Left lobe of liver (tissue), 2 donors: ENCODE data around the gene SLC7A11. TPM values are rescaled to one million over a fixed set of nuclear protein-coding genes. Genes with fewer than 3 reads are reported as not detected.
A peak's percentile ranks its signal among the peaks of the same experiment; 100 is the strongest.

Experiments used
- ATAC-seq: fragments of 200-7000 bp; cut with Tn5 transposase; one replicate; pipeline ENCODE4 v1.9.1; 2020; ENCODE audit warnings: mild to moderate bottlenecking, moderate library complexity
- DNase-seq: peaks from one replicate; pipeline ENCODE4 v3.0.0-alpha.2; 2020; ENCODE audit warnings: low spot score
- total RNA-seq: library from RNA; stranded (reverse); gene quantifications from one replicate; pipeline ENCODE4 v1.2.1, GENCODE V29; 2021
- donor health status: DM: no; HTN: no; CAD: no; lungs with moderate emphysema.
- donor health status: DM: no; HTN: yes; CAD: no.

Gene SLC7A11
- total RNA-seq, 1 donor from 2014 or later = 0.13 TPM

DNA sequence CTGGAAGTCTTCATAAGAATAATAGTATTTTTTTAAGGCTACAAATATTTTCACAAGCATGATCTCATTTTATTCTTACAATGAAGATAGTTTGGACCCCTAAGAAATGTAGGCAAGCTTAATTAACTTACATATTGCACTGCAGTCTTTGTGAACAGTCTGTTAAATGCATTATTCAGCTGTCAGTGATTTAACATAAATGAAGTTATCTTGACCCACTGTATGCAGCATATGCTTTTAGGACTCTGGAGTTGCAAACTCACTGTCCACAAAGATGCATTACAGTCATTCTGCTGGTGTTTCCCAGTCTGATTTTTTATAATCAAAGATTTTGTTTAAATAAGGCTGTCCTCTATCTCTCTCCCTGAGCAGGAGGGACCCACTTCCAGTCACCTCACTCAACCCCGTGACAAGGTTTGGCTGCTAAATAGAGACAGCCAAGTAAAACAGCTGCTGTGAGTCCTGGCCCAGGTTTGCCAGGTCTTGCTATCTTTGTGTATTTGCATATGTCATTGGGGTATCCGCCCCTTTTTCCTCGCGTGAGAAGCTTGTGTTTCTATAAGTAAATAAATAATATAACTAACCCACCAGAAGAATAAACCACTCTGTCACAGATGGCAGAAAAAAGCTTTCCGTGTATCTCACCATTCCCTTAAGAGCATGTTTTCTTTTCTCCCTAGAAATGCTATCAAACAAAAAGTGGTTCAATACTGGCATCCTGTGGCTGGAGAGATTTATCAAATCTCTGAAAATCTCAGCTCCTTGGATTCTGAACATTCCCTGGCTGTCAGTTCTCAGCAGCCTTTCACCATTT, 67.0 kb downstream of the SLC7A11 start:
- peak; percentile 74 for ATAC-seq
- no peak for DNase-seq

- DNase-seq (no peak), ATAC-seq (no peak)
Observed at GRCh38 chr4:138164208-138164607, 77.9 kb downstream of the SLC7A11 start.

- DNase-seq (no peak), ATAC-seq (no peak)
Observed at GRCh38 chr4:138163171-138163570, 79.0 kb downstream of the SLC7A11 start.

DNA sequence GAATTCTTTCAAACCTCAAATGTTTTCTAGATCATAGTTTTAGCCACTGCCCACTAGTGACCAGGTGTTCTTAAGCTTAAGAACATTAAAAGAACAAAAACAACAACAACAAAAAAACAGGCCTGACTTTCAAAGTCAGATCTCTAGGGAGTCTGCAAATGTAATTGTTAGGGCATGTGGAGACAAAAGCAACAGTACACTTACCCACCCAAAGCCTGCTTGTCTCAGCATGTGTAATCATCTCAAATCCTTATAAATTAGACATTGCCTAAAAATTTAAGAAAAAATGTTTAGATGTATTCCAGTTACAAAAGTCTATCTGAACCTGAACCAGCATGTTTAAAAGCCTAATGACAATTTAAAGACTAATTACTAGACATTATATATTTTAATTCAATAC, 79.9 kb downstream of the SLC7A11 start:
- ATAC-seq = no peak
- DNase-seq = no peak

GRCh38 chr4:138161351-138161750, 80.8 kb downstream of the SLC7A11 start:
- ATAC-seq (no peak), DNase-seq (no peak)

DNA sequence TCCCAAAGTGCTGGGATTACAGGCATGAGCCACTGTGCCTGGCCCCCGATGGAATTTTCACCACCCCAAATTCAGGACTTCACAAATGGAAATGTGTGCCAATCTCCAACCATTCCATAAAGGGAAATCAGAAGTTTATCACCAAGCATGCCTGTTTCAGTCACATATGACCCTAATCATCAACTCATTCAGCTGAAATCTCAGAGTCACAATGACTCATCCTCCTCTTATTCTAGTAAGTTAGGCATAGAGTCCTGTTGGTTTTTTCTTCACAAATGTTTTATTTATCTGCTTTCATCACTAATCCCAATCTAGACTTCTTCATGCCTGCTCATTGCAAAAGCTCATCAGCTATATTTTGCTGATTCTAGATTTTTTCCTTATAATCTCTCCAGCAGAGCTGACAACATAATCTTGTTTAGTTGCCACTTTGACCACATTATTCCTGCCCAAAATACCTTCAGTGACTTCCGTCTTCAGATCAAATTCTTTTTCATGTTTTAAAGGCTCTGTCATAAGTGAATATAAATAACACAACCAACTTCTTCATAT, 83.3 kb downstream of the SLC7A11 start:
- ATAC-seq (no peak), DNase-seq (no peak)

DNA sequence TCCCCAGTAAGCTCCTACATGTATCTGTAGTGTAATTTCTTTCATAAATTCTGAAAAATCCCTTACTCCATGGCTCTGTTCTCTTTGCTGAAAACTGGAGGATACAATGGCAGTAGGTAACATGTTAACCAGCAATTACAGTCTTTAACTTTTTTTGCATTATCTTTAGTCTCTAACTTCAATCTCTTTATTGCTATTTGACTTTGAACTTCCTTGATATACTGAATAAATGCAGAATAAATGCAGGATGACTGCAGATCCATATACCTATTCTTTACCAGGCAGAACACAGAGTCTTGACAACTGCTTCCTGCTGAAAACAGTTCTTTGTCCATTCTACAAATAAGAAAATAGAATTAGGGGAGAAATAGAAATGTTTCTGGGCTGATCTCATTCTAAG, 101.3 kb downstream of the SLC7A11 start:
- no peak for DNase-seq
- ATAC-seq = no peak

- ATAC-seq (no peak), DNase-seq (no peak)
Observed at GRCh38 chr4:138138774-138139173, 103.4 kb downstream of the SLC7A11 start.

GRCh38 chr4:138135610-138136009, 106.5 kb downstream of the SLC7A11 start:
- DNase-seq (no peak), ATAC-seq (no peak)

DNA sequence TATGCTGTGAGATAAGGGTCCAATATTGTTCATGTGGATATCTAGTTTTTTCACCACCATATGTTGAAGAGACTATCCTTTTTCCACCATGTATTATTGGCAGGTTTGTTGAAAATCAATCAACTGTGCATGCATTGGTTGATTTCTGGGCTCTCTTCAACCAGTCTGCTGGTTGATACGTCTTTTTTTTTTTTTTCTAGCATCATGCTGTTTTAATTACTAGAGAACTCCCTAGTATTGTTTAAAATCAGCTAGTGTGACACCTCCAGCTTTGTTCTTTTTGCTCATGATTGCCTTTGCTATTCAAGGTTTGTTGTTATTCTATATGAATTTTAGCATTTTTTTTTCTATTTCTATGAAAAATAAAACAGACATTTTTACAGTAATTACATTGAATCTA, 123.9 kb downstream of the SLC7A11 start:
- DNase-seq = no peak
- ATAC-seq = no peak

GRCh38 chr4:138115053-138115452, 127.1 kb downstream of the SLC7A11 start:
- no peak for ATAC-seq
- DNase-seq = no peak

- DNase-seq = no peak
- ATAC-seq = no peak
Observed at GRCh38 chr4:138114434-138114833, 127.7 kb downstream of the SLC7A11 start.
